Measurements from ENCODE around the gene MAD1L1.

MAD1L1 gene

GRCh38 chr7:2254429-2255144 is 21.8 kb upstream of the MAD1L1 start:
- no peak overlapping the region for H3K9ac ChIP-seq (ENCODE audit: low read depth, low read length)
- no peaks in the 10 kb centered on the region; the same call in none of the 2 replicates for H3K36me3 ChIP-seq (ENCODE audit: insufficient read depth, low read length)
- H3K9me3 ChIP-seq (ENCODE audit: control insufficient read depth, insufficient read depth, low read length): no peaks in the 10 kb centered on the region
- no peaks in the 10 kb centered on the region; the same call in 1 of the 2 replicates for H3K4me1 ChIP-seq (ENCODE audit: insufficient read depth, low read length)

- peaks cover 7% of the 10 kb centered on the region; the same call in 1 of the 2 replicates for H3K4me1 ChIP-seq (ENCODE audit: insufficient read depth, low read length)
- no peak overlapping the region for H3K9ac ChIP-seq (ENCODE audit: low read depth, low read length)
- no peaks in the 10 kb centered on the region; the same call in none of the 2 replicates for H3K36me3 ChIP-seq (ENCODE audit: insufficient read depth, low read length)
- H3K9me3 ChIP-seq (ENCODE audit: control insufficient read depth, insufficient read depth, low read length): no peaks in the 10 kb centered on the region
Observed at GRCh38 chr7:2253525-2254244, 20.9 kb upstream of the MAD1L1 start.

GRCh38 chr7:2253021-2253420 is 20.3 kb upstream of the MAD1L1 start:
- Histone ChIP-seq H3K4me1 (ENCODE audit: insufficient read depth, low read length) (peaks cover 12% of the 10 kb centered on the region; the same call in 1 of the 2 replicates), H3K9me3 (ENCODE audit: control insufficient read depth, insufficient read depth, low read length) (no peaks in the 10 kb centered on the region), H3K9ac (ENCODE audit: low read depth, low read length) (no peak overlapping the region)

GRCh38 chr7:2251841-2252771 is 19.4 kb upstream of the MAD1L1 start:
- Histone ChIP-seq H3K9ac (ENCODE audit: low read depth, low read length) (no peak overlapping the region), H3K36me3 (ENCODE audit: insufficient read depth, low read length) (no peaks in the 10 kb centered on the region; the same call in none of the 2 replicates), H3K4me1 (ENCODE audit: insufficient read depth, low read length) (peaks cover 12% of the 10 kb centered on the region; the same call in 1 of the 2 replicates), H3K9me3 (ENCODE audit: control insufficient read depth, insufficient read depth, low read length) (no peaks in the 10 kb centered on the region)

More at GRCh38 chr7:2253021-2253420, 20.3 kb upstream of the MAD1L1 start:
- no peaks in the 10 kb centered on the region; the same call in none of the 2 replicates for H3K36me3 ChIP-seq (ENCODE audit: insufficient read depth, low read length)

- Histone ChIP-seq H3K4me1 (ENCODE audit: insufficient read depth, low read length) (peaks cover 12% of the 10 kb centered on the region; the same call in 1 of the 2 replicates), H3K9ac (ENCODE audit: low read depth, low read length) (no peak overlapping the region), H3K9me3 (ENCODE audit: control insufficient read depth, insufficient read depth, low read length) (no peaks in the 10 kb centered on the region), H3K36me3 (ENCODE audit: insufficient read depth, low read length) (no peaks in the 10 kb centered on the region; the same call in none of the 2 replicates)
Observed at GRCh38 chr7:2251381-2251780, 18.6 kb upstream of the MAD1L1 start.

GRCh38 chr7:2249744-2250323 is 17.1 kb upstream of the MAD1L1 start:
- no peak overlapping the region for H3K9ac ChIP-seq (ENCODE audit: low read depth, low read length)
- peaks cover 12% of the 10 kb centered on the region; the same call in 1 of the 2 replicates for H3K4me1 ChIP-seq (ENCODE audit: insufficient read depth, low read length)
- no peaks in the 10 kb centered on the region; the same call in none of the 2 replicates for H3K36me3 ChIP-seq (ENCODE audit: insufficient read depth, low read length)
- no peaks in the 10 kb centered on the region for H3K9me3 ChIP-seq (ENCODE audit: control insufficient read depth, insufficient read depth, low read length)

- Histone ChIP-seq H3K9me3 (ENCODE audit: control insufficient read depth, insufficient read depth, low read length) (no peaks in the 10 kb centered on the region), H3K9ac (ENCODE audit: low read depth, low read length) (no peak overlapping the region), H3K36me3 (ENCODE audit: insufficient read depth, low read length) (no peaks in the 10 kb centered on the region; the same call in none of the 2 replicates), H3K4me1 (ENCODE audit: insufficient read depth, low read length) (peaks cover 12% of the 10 kb centered on the region; the same call in 1 of the 2 replicates)
Observed at GRCh38 chr7:2248984-2249694, 16.4 kb upstream of the MAD1L1 start.

- no peaks in the 10 kb centered on the region; the same call in 1 of the 2 replicates for H3K36me3 ChIP-seq (ENCODE audit: insufficient read depth, low read length)
- no peaks in the 10 kb centered on the region for H3K9me3 ChIP-seq (ENCODE audit: control insufficient read depth, insufficient read depth, low read length)
- no peak overlapping the region for H3K9ac ChIP-seq (ENCODE audit: low read depth, low read length)
- peaks cover 17% of the 10 kb centered on the region; the same call in 1 of the 2 replicates for H3K4me1 ChIP-seq (ENCODE audit: insufficient read depth, low read length)
Observed at GRCh38 chr7:2247141-2247995, 14.6 kb upstream of the MAD1L1 start.

GRCh38 chr7:2245883-2246675 is 13.3 kb upstream of the MAD1L1 start:
- H3K4me1 ChIP-seq (ENCODE audit: insufficient read depth, low read length): peaks cover 17% of the 10 kb centered on the region; the same call in 1 of the 2 replicates
- H3K9ac ChIP-seq (ENCODE audit: low read depth, low read length): no peak overlapping the region

GRCh38 chr7:2244404-2244995 is 11.8 kb upstream of the MAD1L1 start:
- Histone ChIP-seq H3K9ac (ENCODE audit: low read depth, low read length) (no peak overlapping the region), H3K4me1 (ENCODE audit: insufficient read depth, low read length) (peaks cover 17% of the 10 kb centered on the region; the same call in 1 of the 2 replicates), H3K9me3 (ENCODE audit: control insufficient read depth, insufficient read depth, low read length) (no peaks in the 10 kb centered on the region), H3K36me3 (ENCODE audit: insufficient read depth, low read length) (no peaks in the 10 kb centered on the region)

More at GRCh38 chr7:2245883-2246675, 13.3 kb upstream of the MAD1L1 start:
- Histone ChIP-seq H3K9me3 (ENCODE audit: control insufficient read depth, insufficient read depth, low read length) (no peaks in the 10 kb centered on the region), H3K36me3 (ENCODE audit: insufficient read depth, low read length) (no peaks in the 10 kb centered on the region)

- H3K9me3 ChIP-seq (ENCODE audit: control insufficient read depth, insufficient read depth, low read length): no peaks in the 10 kb centered on the region
- no peaks in the 10 kb centered on the region for H3K36me3 ChIP-seq (ENCODE audit: insufficient read depth, low read length)
- peaks cover 8% of the 10 kb centered on the region; the same call in 1 of the 2 replicates for H3K4me1 ChIP-seq (ENCODE audit: insufficient read depth, low read length)
- H3K9ac ChIP-seq (ENCODE audit: low read depth, low read length): 0 out of 2 replicates have a peak overlapping the region, but pooled peaks have one; percentile 81
Observed at GRCh38 chr7:2243458-2243857, 10.7 kb upstream of the MAD1L1 start.

Data from ES-I3 (cell line).